SU-DHL-6 (cell line): Measurements from ENCODE around the gene GABRA1.

Experiments
- EZH2phosphoT487 ChIP-seq: fragments of 200-600 bp; sonication (generic), shearing (Covaris generic); conservative IDR thresholded peaks from 2 replicates; pipeline ENCODE4 v1.6.1; 2018; ENCODE audit warnings: mild to moderate bottlenecking, antibody characterized with exemption, low read length, moderate library complexity, mixed read lengths
- TF ChIP-seq, protein P1 (sequence below): fragments of 200-600 bp; sonication (generic); IDR thresholded peaks from one replicate; pipeline ENCODE4 v1.5.1; 2017; ENCODE audit warnings: antibody characterized with exemption, mild to moderate bottlenecking, low read length, moderate library complexity; ENCODE audit not compliant: insufficient read depth, poor library complexity, severe bottlenecking

- TF ChIP-seq, protein P1, sequence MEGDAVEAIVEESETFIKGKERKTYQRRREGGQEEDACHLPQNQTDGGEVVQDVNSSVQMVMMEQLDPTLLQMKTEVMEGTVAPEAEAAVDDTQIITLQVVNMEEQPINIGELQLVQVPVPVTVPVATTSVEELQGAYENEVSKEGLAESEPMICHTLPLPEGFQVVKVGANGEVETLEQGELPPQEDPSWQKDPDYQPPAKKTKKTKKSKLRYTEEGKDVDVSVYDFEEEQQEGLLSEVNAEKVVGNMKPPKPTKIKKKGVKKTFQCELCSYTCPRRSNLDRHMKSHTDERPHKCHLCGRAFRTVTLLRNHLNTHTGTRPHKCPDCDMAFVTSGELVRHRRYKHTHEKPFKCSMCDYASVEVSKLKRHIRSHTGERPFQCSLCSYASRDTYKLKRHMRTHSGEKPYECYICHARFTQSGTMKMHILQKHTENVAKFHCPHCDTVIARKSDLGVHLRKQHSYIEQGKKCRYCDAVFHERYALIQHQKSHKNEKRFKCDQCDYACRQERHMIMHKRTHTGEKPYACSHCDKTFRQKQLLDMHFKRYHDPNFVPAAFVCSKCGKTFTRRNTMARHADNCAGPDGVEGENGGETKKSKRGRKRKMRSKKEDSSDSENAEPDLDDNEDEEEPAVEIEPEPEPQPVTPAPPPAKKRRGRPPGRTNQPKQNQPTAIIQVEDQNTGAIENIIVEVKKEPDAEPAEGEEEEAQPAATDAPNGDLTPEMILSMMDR = no peak
- TF ChIP-seq EZH2phosphoT487 = no peak
These were observed 78.0 kb downstream of the GABRA1 start for GRCh38 chr5:161925960-161926359.
